HG03103 (cell line): ENCODE data around the gene MAPKAPK5.
"Not testable (repeated sequence)": the region's sequence is repeated elsewhere in the genome, so short reads cannot be mapped to it uniquely, and the experiment has no call there.

Experiments used
- ATAC-seq: cut with Tn5 transposase; IDR thresholded peaks from one replicate; pipeline ENCODE4 v1.9.1; 2021; ENCODE audit warnings: low read depth; ENCODE audit not compliant: unreplicated experiment

The MAPKAPK5 gene

DNA sequence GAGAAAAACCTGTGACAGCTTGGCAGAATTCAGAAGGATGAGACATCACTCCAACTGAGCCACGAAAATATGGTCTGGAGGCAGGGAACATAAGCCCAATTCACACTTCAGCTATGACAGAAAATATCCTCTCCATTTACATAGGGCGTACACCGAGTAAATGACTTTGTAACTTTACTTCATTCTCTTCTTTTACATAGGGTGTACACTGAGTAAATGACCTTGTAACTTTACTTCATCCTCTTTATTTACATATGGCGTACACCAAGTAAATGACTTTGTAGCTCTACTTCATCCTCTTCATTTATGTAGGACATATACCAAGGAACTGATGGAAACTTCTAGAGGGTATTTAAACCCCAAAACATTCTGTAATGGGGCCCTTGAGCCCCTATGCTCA is 14.1 kb upstream of the MAPKAPK5 start:
- ATAC-seq: no peak

DNA sequence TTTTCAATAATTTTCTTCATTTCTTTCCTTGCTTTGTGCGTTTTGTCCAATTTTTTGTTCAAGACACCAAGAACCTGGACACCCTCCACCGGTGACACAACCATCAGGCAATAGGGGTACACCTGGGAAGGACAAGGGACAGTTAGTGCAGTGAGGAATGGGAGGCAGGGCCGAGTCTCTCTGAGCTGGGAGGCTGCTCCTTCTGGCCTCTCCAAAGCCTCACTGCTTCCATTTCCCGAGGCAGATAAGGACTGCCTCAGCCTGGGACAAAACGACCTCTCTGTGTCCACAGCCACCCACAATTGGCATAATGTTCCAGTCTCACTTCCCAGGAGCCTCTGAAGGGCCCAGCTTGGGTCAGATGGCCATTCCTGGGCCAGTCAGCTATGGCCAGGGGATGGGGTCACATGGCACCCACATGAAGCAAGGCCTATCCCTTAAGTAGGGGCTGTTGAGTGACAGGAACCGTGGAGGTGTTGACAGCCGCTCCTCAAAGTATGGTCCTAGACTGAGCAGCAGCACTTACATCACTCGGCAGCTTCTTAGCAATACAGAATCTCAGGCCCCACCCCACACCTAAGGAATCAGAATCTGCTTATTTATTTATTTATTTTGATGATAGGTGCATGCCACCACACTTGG is 13.6 kb upstream of the MAPKAPK5 start:
- ATAC-seq: no peak

DNA sequence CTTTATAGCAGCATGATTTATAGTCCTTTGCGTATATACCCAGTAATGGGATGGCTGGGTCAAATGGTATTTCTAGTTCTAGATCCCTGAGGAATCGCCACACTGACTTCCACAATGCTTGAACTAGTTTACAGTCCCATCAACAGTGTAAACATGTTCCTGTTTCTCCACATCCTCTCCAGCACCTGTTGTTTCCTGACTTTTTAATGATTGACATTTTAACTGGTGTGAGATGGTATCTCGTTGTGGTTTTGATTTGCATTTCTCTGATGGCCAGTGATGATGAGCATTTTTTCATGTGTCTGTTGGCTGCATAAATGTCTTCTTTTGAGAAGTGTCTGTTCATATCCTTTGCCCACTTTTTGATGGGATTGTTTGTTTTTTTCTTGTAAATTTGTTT is 12.4 kb upstream of the MAPKAPK5 start:
- not testable (repeated sequence) for ATAC-seq

DNA sequence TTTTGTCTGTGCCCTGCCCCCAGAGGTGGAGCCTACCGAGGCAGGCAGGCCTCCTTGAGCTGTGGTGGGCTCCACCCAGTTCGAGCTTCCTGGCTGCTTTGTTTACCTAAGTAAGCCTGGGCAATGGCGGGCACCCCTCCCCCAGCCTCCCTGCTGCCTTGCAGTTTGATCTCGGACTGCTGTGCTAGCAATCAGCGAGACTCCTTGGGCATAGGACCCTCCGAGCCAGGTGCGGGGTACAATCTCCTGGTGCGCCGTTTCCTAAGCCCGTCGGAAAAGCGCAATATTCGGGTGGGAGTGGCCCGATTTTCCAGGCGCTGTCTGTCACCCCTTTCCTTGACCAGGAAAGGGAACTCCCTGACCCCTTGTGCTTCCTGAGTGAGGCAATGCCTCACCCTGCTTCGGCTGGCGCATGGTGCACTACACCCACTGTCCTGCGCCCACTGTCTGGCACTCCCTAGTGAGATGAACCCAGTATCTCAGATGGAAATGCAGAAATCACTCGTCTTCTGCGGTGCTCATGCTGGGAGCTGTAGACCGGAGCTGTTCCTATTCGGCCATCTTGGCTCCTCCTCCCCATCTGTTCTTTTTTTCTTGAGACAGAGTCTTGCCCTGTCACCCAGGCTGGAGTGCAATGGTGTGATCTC is 7.2 kb upstream of the MAPKAPK5 start:
- ATAC-seq: not testable (repeated sequence)

DNA sequence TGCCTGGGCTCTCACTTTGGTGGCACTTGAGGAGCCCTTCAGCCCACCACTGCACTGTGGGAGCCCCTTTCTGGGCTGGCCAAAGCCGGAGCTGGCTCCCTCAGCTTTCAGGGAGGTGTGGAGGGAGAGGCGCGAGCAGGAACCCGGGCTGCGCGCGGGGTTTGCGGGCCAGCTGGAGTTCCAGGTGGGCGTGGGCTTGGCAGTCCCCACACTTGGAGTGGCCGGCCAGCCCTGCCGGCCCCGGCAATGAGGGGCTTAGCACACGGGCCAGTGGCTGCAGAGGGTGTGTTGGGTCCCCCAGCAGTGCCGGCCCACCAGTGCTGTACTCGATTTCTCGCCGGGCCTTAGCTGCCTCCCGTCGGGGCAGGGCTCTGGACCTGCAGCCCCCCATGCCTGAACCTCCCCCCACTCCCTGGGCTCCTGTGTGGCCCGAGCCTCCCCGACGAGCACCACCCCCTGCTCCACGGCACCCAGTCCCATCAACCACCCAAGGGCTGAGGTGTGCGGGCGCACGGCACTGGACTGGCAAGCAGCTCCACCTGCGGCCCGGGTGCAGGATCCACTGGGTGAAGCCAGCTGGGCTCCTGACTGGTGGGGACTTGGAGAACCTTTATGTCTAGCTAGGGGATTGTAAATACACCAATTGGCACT is 6.4 kb upstream of the MAPKAPK5 start:
- not testable (repeated sequence) for ATAC-seq

DNA sequence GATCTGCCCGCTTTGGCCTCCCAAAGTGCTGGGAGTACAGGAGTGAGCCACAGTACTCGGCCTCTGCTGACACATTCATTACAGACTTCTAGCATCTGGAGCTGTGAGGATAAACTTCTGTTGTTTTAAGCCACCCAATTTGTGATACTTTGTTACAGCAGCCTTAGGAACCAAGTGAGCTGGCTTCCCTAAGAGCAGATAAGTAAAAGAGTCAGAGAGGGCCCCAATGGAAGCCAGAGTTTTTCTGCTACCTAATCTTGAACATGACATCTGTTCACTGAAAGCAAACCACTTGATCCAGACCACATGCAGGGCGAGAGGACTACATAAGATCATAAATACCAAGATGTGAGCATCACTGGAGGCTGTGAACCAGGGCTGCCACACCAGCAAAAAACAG is 3.7 kb upstream of the MAPKAPK5 start:
- ATAC-seq: no peak

DNA sequence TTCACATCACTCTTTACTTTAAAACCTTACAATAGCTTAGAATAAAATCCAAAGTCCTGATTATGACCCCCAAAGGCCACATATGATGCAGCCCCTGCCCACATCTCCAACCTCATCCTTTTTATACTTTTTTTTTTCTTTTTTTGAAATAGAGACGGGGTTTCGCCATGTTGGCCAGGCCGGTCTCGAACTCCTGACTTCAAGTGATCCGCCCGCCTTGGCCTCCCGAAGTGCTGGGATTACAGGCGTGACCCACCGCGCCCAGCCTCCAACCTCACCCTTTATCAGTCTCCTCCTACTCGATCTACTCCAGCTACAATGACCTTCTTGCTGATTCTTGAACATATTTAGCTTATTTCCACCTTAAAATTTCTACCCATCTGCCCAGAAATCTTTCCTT is 1.2 kb upstream of the MAPKAPK5 start:
- ATAC-seq: no peak

DNA sequence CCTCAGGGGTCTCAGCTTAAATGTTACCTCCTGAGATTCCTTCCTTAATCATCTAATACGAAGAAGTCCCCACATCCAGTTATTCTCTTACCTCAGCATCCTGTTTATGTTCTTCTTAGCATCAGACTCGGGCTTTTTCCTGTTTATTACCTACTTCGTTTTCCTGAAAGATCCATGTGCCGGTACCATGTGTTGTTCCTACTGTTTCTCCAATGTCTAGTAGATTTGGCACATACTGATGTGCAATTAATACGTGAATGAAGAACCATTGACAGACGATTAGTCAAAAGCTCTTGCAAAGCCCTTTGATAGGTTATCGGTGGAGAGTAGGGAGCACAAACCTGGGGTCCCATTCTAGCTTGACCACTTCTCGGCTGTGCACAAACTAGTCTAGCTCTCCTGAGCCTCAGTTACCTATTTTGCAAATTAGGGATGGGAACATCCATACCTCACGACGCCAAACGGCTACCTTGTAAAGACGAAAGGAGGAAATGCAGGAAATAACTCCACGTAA is 735 bp upstream of the MAPKAPK5 start:
- peak; percentile 10 for ATAC-seq

DNA sequence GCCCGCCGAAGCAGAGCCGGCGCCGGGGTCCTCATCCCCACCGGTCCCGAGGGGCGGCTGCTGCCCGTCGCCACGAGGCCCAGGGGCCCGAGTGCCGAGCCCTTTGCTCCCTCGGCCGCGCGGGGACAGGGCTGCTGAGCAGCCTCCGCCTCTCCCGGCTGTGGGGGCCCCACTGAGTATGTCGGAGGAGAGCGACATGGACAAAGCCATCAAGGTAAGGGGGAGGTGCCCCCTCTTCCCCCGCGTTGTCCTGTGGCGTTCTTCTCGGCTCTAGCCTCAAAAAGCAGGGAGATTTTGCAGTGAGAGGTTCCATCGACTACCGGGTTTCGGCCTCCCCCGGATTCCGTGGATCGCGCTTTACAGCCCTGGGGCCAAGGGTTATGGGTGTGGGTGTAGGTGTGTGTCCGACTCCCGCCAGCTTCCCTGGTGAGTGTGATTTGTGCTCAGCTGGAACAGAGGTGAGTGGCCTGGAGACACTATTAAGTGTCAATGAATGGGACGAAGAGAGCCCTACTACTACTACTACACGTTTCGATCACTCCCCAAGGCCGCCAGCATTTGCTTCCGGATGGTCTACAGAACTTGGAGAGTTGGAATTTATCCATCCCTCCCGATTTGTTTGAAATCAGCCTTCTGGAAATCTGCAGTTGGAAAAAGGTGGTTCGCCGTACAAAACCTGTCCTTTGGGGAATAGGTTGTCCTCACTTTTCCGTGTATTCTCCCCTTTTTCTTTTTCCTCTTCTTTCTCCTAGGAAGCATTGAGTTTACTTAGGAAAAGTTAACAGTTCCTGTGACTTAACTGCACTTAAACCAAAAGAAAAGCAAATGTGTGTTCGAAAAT is 748 bp downstream of the MAPKAPK5 start:
- peak; percentile 11 for ATAC-seq

DNA sequence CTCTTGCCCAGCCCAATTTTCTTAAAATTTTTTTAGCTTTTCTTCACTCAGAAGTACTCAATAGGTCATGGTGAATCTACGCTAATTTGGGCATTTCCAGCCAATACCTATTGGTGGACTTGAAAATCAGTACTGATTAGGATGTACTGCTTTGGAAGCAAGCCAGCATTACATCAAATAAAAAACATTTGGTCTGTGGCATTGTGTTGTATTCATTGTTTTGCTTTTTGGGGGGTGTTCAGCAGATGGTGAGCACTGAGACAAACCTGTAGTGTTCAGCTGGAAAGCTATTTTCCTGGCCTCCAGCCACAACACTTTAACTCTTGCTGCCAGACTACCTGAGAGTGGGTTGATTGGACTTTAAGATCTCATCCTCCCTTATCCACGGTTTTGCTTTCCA is 4.0 kb downstream of the MAPKAPK5 start:
- ATAC-seq: no peak

DNA sequence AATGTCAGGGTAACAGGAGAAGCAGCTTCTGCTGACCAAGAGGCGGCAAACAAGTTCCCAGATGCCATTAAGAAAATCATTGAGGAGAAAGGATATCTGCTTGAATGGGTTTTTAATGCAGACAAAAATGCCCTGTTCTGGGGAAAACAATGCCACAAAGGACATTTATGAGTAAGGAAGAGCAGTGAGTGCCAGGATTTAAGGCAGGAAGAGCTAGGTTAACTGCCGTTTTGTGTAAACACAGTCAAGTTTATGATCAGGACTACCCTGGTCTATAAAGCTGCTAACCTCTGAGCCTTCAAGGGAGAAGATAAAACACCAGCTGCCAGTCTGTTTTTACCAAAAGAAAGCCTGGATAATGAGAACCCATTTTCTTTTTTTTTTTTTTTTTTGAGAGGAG is 8.5 kb downstream of the MAPKAPK5 start:
- ATAC-seq: no peak

DNA sequence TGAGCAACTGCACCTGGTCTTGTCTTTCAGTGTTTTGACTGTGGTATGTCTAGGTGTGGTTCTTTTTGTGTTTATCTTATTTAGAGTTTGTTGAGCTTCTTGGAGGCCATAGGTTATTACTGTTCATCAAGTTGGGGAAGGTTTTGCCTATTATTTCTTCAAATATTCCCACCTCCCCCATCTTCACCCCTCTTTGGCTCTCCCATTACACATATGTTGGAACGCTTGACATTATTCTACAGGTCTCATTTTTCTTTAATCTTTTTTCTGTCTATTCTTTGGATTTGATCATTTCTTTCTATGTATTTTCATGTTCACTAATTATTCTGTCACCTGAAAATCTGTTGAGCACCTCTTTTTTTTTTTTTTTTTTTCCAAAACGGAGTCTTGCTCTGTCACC is 16.2 kb downstream of the MAPKAPK5 start:
- no peak for ATAC-seq

DNA sequence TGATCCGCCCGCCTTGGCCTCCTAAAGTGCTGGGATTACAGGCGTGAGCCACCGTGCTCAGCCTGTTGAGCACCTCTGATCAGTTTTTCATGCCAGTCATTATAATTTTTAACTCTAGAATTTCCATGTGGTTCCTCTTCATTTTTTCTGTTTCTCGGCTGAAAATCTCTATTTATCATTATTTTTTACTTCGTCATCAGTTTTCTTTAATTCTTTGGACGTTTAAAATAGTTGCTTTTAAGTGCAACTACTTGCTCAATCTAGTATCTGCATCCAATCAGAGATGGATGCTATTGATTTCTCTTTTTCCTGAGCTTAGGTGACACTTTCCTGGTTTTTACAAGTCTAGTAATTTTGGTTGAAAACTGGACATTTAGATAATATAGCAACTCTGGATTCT is 16.8 kb downstream of the MAPKAPK5 start:
- no peak for ATAC-seq

DNA sequence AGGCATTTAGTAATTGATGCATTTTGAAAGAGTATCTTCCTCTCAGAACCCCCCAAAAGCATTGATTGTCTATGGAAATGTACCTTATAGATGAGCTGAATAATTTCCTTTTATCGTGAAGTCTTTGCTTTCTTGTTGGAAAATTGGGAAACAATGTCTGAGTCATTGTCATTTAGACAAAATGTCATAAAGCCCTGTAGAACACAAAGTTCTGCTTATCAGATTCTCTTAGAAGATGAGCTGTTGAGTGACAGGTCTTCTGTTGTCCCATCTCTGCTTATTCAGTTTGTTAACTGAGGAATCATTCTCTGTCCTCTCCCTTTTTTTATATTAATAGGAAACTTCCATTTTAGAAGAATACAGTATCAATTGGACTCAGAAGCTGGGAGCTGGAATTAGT is 22.9 kb downstream of the MAPKAPK5 start:
- no peak for ATAC-seq

DNA sequence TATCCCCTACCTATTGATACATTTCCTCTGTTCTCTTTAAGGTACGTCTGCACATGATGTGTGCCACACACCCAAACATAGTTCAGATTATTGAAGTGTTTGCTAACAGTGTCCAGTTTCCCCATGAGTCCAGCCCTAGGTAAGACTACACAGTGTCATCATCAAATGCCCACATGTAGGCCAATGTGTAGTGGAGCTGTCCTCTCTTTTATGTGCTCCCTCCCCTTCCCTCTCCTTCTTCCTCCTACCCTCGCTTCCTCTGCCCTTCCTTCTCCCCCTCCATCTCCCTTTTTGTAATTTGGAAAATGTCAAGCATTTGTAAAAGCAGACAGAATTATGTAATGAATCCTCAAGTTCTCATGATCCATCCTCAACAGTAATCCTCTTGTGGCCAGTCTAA is 25.5 kb downstream of the MAPKAPK5 start:
- ATAC-seq: no peak

DNA sequence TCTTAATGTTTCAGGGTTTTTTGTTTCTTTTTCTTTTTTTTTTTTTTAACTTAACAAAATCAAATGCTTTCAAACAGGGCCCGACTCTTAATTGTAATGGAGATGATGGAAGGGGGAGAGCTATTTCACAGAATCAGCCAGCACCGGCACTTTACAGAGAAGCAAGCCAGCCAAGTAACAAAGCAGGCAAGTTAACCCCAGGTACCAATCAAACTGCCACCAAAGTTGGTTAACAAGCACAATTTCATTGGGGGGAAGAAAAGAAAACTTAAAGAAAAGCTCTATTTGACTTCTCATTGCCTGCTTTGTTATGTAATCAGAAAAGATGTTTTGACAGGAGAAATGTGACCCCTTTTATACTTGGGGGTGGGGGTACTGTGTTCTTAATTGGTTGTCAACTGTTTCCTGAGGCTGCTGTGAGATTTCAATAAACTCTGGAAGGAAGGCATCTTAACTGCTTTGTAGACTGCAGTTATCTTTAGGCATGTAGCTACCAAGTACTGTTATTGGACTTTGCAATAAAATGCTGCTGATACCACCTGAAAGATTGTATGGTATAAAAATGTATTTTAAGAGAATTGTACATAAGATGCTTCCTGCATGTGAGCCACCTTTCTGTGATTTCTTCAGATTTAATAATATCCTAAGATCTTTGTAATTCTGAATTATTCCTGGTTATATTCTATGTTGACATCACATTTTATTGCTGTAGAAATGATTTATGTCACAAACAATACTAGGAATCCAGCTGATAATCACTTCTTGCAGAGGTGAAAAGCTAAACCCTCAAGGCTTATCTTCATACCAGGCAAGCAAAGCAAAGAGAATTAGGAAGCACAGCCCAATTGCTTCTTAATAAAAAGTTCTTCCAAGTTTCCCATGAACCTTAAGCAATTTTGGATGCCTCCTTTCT is 26.9 kb downstream of the MAPKAPK5 start:
- ATAC-seq: no peak

DNA sequence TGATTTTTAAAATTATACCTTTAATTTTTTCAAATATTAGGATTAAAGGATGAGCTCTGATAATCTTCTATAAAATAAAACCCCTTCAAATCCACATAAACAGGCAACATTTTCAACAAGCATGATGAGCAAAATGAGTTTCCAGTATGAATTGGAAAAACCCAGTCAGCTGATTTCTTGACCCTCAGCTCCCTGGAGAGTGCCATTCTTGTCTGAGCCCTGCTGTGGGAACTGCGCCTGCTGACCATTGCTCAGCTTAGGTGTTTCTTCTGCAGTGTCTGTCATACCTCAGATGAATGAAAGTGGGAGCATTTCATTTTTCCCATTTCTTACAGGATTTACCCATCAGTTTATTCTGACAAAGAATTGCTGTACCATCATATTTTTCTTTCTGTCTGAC is 27.6 kb downstream of the MAPKAPK5 start:
- ATAC-seq: no peak

DNA sequence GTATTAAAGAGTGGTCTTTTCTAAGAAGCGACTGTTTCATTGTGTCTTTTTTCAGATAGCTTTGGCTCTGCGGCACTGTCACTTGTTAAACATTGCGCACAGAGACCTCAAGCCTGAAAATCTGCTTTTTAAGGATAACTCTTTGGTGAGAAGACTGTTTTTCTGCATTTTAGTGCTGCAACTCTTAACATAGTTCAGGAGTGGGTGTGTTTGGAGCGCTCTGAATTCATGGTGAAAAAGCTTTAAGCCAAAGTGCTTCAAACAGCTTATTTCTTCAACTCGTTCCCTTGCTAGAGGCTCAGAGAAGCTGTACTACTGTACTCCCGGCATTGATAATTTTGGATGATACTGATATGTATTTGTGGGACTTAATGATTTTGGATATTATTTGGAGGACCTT is 28.2 kb downstream of the MAPKAPK5 start:
- no peak for ATAC-seq

DNA sequence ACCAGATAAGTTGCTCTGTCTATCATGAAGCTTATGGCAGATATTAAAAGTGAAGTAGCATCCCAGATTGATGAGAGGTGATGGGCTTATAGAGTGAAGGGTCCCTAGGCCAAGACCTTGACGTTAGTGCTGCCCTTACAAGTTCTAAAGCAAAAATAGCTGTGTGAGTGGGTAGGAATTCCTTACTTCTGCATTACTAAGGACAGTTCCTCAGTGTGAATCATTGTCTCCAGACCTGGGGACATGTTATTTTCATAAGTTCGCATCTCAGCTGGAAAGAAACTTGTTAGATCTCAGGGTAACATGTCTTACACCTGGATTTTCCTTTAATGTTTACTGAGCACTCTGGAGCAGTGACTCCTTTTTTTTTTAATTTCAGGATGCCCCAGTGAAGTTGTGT is 28.7 kb downstream of the MAPKAPK5 start:
- ATAC-seq: no peak

DNA sequence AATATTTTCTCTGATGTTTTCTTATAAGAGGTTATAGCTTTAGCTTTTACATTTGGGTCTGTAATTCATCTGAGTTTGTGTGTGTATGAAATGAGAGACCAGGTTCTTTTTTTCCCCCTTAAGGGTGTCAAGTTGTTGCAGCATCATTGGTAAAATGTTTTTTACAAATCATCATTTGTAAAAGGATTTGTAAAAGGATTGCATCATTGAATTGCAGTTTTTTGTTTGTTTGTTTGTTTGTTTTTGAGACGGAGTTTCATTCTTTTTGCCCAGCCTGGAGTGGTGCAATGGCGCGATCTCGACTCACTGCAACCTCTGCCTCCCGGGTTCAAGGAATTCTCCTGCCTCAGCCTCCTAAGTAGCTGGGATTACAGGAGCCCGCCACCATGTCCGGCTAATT is 31.1 kb downstream of the MAPKAPK5 start:
- no peak for ATAC-seq
